Measurements from ENCODE around the gene KCNK6.

Gene KCNK6

DNA sequence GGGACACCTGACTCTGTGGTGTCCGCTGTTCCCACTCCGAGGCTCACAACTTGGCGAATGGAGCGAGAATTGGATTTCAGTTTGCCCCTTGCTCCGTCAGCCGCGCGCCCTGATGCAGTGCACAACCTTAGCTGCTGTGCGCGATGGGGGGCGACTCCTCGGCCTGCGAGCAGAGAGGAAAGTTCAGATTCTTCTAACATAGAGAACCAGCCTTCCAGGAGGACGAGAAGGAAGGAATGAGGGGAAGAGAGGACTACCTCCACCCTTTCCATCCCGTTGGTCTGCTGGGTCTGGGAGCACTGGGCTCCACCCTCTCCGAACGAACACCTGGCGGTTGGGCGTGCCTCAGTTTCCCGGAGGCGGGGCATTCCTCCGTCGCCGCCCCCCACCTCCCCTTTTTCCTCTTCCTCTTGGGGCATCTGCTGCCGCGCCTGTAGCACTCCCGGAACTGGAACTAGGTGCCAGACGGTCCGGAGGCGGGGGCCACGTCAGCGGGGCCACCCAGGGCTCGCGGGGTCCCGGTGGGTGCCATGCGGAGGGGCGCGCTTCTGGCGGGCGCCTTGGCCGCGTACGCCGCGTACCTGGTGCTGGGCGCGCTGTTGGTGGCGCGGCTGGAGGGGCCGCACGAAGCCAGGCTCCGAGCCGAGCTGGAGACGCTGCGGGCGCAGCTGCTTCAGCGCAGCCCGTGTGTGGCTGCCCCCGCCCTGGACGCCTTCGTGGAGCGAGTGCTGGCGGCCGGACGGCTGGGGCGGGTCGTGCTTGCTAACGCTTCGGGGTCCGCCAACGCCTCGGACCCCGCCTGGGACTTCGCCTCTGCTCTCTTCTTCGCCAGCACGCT lies at the start of gene KCNK6:
Gene KCNK6 (plus strand): TSS at position 425 of the 838 bp plus-strand sequence. CDS start 106 bp downstream, at position 531.
- no peak for DNase-seq (ENCODE audit: low spot score)

DNA sequence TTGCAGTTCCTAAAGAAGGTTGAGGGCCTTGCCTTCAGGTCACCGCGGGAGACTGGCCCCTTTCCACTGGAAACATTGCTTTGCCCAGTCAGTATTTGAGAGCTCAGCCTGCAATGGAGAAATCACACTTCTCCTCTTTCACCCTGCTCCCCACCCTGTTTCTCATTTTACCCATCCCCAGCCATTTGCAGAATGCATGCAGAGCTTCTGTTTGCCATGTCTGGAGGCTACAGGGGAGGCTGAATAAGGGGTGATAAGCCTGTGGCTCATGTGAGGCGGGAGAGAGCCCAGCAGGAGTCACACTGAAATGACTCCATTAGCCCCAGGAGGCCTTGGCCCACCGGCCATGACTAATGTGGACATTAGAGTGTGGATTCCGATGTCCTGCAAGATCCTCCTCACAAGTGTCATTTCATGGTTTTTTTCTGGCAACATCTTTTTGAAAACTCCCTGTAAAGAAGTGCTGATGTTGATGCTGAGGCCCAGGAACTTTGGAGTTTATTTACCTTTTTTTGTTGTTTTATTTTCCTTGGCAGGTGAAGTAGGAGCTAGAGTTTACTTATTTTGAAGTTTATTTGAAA lies 49.0 kb upstream of the KCNK6 start:
- DNase-seq (ENCODE audit: low spot score) = no peak

- DNase-seq (ENCODE audit: low spot score) = peak; percentile 43
These were observed 46.1 kb upstream of the KCNK6 start for GRCh38 chr19:38273499-38273898.

- DNase-seq (ENCODE audit: low spot score) = no peak
These were observed 44.9 kb upstream of the KCNK6 start for GRCh38 chr19:38274739-38275138.

GRCh38 chr19:38276942-38277517 lies 42.6 kb upstream of the KCNK6 start:
- DNase-seq (ENCODE audit: low spot score) = no peak

DNA sequence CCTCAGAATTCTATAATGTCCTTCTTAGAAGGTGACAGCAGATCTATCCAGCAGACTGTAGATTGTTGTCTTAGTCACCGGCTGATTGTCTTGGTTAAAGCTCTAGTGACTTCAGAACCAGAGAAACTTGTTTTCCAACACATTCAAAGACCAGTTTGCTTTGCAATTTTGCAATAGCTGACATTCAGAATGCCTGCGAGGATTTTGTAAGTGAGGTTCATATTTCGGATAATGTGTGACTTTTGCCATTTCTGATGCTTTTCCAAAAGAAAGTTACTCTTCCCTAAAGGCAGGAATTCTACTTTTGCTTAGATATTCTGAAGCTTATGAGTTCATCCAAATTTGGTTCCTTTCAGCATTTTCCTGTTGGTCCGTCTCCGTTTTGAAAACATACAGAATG lies 42.1 kb upstream of the KCNK6 start:
- no peak for DNase-seq (ENCODE audit: low spot score)

DNA sequence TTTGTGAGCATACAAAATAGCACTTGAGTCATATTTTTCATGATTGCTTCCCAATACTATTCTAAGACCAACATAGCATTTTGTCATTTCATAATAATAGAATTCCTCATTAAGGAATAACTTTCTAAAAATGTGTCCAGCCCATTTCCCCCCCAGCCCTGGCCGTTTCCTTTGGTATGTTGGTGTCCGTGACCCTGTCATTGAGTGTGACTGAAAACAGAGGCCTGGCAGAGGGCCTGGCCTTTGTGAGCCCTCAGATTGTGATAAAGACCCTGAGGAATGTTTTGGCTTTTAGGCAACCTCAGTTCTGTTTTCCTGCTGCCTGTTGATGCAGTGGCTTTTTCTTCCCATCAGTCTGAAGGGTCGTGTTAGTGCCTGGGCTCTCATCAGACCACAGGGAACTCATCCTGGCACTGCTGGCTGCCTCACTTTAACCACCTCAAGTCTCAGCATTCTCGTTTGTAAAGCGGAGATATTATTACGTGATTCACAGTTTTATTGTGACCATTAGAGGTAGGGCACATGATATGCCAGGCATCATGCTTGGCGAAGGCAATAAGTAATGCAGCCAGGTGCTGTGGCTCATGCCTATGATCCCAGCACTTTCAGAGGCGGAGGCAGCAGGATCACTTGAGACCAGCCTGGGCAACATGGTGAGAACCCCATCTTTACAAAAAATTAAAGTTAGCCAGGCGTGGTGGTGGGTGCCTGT lies 41.5 kb upstream of the KCNK6 start:
- DNase-seq (ENCODE audit: low spot score) = no peak

- DNase-seq (ENCODE audit: low spot score) = no peak
These were observed 40.9 kb upstream of the KCNK6 start for GRCh38 chr19:38278751-38279150.

DNA sequence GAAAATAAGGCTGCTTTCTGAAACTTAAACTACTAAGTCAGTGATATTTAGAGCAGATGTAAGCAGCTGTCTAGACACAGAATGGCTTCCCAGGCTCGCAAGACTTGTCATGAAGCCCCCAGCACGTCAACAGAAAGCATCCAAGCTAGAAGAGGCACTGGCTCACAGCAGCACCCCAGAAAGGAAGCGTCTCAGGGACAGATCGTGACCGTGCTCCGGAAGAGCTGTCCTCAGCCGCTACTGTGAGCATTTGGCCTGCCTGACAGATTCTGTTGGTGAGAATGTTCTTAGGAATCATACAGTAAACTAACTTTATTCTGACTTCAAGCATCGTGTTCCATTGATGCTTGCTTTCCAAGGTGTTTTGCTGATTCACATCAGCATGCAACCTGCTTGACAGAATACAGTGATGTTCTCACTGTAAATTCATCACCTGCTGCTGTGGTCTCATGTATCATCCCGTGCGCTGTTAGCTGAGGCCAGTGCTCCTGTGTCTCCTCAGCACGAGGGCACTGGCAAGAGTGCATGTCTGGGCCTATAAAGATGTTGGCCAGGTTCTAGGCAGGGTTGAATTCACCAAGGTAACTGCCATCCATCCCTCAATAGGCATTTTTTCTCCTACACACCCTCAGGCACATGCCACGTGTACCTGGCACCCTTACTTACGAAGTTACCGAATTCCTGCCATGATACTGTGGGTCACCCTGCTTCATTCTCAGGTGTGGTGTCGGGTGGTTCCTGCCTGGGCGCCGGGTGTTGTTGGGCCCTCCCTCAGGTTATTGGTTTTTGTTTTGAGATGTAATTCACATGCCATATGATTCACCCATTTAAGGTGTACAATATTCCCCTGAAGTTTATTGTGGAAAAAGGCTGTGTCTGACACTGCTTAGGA lies 39.4 kb upstream of the KCNK6 start:
- DNase-seq (ENCODE audit: low spot score) = no peak

GRCh38 chr19:38281811-38282566 lies 37.7 kb upstream of the KCNK6 start:
- no peak for DNase-seq (ENCODE audit: low spot score)

DNA sequence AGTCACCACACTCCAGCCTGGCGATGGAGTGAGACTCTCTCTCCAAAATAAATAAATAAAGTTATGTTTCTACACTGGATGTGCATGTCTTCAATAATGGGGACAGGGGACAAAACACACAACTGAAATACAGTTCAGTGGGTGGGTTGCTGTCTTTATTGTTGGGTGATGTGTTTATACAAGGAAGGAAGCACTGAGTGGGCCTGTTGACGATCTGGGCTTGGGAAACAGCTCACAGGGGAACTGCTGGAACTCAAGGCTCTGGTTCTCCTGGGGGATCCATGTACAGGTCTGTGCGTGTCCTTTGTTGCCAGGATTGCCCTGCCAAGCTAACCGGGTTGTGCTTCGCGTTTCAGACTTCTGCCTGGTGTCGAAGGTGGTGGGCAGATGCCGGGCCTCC lies 36.4 kb upstream of the KCNK6 start:
- no peak for DNase-seq (ENCODE audit: low spot score)

GRCh38 chr19:38284422-38284821 lies 35.2 kb upstream of the KCNK6 start:
- no peak for DNase-seq (ENCODE audit: low spot score)

DNA sequence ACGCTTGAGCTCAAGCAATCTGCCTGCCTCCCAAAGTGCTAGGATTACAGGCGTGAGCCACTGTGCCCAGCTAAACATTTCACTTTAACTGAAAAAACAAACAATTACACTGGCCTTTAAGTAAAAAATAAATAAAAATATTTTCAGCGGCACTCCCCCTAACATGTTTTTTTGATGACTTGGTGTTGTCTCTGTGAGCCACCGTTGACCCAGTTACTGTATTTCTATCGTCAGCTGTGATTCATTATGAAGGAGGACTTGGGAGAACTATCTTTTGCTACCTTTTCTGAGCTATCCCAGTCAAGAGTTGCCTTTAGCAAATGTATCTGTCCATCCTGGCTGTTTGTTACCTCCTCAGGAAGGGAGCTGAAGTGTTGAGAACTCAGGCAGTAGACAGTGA lies 34.1 kb upstream of the KCNK6 start:
- DNase-seq (ENCODE audit: low spot score) = no peak

DNA sequence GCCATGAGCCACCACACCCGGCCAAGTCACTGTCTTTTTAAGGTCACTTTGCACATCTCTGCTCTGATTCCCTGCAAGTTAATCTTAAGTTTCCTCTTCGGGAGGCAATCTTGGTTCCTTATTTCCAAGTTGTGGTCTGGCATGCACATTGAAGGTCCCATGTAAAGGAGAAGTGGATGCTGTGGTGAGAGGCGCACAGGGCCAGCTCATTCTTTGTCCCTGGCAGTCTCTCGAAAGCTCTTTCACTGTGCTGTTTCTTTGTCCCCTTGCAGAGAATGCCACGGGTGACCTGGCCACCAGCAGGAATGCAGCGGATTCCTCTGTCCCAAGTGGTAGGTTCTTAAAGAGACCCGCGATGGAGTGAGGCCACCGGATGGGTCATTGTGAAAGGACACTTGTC lies 32.0 kb upstream of the KCNK6 start:
- DNase-seq (ENCODE audit: low spot score) = no peak

DNA sequence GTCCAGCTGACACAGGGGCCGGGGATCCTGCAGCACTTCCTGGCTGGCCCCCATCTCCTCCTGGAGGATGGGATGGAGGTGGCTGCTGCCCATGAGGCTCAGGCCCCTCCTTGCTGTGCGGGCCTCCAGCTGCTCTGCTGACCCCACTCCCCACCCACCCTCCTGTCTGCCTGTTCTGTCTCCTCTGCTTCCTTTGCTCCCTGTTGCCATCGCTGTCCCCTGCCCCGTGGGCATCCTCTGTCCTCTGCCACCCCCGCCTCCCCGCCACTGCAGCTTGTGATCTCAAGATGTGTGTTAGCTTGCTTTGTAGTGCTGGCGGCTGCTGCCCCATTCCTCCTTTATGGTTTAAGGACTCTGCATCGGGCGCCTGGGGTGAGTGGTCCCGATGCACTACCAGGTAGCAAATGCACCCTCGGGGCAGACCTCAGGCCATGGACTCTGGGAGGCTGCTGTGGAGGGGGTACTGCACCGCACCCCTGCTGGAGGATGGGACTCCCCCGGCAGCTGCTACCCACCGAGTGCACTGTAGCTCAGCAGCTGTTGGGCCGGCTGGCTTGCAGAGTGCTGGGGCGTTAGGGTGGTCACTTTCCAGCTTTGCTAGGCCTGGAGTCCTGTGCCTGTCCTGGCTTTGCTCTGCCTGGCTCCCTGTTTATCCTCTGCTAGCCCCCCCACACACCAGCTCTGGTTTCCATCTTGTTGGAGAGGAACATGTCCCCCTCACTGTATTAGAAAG lies 31.4 kb upstream of the KCNK6 start:
- no peak for DNase-seq (ENCODE audit: low spot score)

GRCh38 chr19:38289955-38290354 lies 29.7 kb upstream of the KCNK6 start:
- DNase-seq (ENCODE audit: low spot score) = no peak

DNA sequence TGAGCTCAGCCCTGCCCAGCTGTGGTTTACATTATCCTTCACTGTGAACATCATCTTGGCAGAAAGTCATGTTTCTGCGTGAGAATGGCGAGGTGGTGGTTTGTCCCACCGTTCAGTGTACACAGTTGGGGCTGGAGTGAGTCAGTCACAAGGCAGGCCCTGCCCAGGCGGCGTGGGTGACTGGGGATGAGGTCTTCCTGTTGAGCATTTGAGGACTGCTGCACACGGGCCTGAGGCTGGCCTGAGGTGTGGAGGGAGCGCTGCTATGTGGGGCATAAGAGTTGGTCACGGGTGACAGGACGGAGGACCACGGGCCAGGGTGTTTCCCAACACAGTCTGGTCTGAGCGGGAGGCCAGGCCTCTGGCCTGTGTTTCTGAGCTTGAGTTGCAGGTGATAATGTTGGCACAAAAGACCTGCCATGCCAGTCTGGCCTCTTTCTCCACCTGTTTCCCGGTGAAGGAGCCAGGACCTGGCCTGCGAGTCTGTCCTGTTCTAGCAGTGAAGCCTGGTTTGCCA lies 29.0 kb upstream of the KCNK6 start:
- DNase-seq (ENCODE audit: low spot score) = no peak

DNA sequence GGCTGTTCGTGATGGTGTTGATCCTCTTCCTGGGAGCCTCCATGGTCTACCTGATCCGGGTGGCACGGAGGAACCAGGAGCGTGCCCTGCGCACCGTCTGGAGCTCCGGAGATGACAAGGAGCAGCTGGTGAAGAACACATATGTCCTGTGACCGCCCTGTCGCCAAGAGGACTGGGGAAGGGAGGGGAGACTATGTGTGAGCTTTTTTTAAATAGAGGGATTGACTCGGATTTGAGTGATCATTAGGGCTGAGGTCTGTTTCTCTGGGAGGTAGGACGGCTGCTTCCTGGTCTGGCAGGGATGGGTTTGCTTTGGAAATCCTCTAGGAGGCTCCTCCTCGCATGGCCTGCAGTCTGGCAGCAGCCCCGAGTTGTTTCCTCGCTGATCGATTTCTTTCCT lies 27.8 kb upstream of the KCNK6 start:
- DNase-seq (ENCODE audit: low spot score) = no peak

DNA sequence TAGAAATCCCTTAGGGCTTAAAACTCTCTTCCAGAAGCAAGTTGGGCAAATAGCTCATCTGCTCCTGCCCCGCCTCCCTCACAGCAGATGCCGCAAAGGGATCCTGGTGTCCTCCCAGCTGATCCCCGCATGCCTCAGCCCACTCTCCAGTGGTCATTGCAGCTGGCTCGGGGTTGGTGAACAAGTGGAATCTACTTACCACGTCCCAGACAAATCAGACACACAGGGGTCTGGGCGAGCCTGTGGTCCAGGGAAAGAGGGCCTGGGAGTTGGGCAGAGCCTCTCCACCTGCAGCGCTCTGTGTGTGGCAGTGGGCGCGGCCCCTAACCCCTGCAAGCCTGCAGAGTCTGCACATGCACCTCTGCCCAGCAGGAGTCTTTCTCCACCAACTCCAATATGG lies 26.4 kb upstream of the KCNK6 start:
- no peak for DNase-seq (ENCODE audit: low spot score)

GRCh38 chr19:38294090-38294489 lies 25.6 kb upstream of the KCNK6 start:
- no peak for DNase-seq (ENCODE audit: low spot score)
